ENCODE data around the gene FRMD1. TPM values are rescaled to one million over a fixed set of nuclear protein-coding genes. Genes with fewer than 3 reads are reported as not detected.

Gene FRMD1
- total RNA-seq, 1 donor: under 0.01 TPM

GRCh38 chr6:168091381-168092264, 12.6 kb upstream of the FRMD1 start:
- H3K79me2 ChIP-seq (ENCODE audit: insufficient read depth, low read length): no peaks in the 10 kb centered on the region
- H3K4me1 ChIP-seq (ENCODE audit: insufficient read depth, low read length): no peaks in the 10 kb centered on the region
- H2AFZ ChIP-seq (ENCODE audit: low read length): no peak overlapping the region
- no peak overlapping the region for H3K4me2 ChIP-seq (ENCODE audit: insufficient read depth, low read length)
- no peaks in the 10 kb centered on the region for H4K20me1 ChIP-seq (ENCODE audit: insufficient read depth, low read length)
- no peaks in the 10 kb centered on the region for H3K36me3 ChIP-seq (ENCODE audit: insufficient read depth, low read length)
- no peak for TF ChIP-seq CTCF (IDR thresholded peaks at IDR 0.05; ENCODE audit: extremely low read depth, low read depth, low read length)
- H3K27me3 ChIP-seq (ENCODE audit: insufficient read depth, low read length): no peaks in the 10 kb centered on the region
- no peak overlapping the region for H3K4me3 ChIP-seq (ENCODE audit: insufficient read depth, low read length)
- no peak overlapping the region for H3K27ac ChIP-seq (ENCODE audit: low read depth, low read length)
- DNase-seq (ENCODE audit: insufficient read length, low spot score, missing footprints): no peak
- H3K9me3 ChIP-seq (ENCODE audit: low read depth, low read length): no peaks in the 10 kb centered on the region

- Histone ChIP-seq H3K79me2 (ENCODE audit: insufficient read depth, low read length) (no peaks in the 10 kb centered on the region), H3K4me1 (ENCODE audit: insufficient read depth, low read length) (no peaks in the 10 kb centered on the region), H3K27me3 (ENCODE audit: insufficient read depth, low read length) (no peaks in the 10 kb centered on the region), H3K9me3 (ENCODE audit: low read depth, low read length) (no peaks in the 10 kb centered on the region), H2AFZ (ENCODE audit: low read length) (no peak overlapping the region), H3K27ac (ENCODE audit: low read depth, low read length) (no peak overlapping the region), H3K4me3 (ENCODE audit: insufficient read depth, low read length) (no peak overlapping the region), H4K20me1 (ENCODE audit: insufficient read depth, low read length) (no peaks in the 10 kb centered on the region), H3K36me3 (ENCODE audit: insufficient read depth, low read length) (no peaks in the 10 kb centered on the region), H3K4me2 (ENCODE audit: insufficient read depth, low read length) (no peak overlapping the region)
- DNase-seq (ENCODE audit: insufficient read length, low spot score, missing footprints): no peak
- no peak for TF ChIP-seq CTCF (IDR thresholded peaks at IDR 0.05; ENCODE audit: extremely low read depth, low read depth, low read length)
Observed at GRCh38 chr6:168090706-168091105, 11.7 kb upstream of the FRMD1 start.

GRCh38 chr6:168090064-168090690, 11.2 kb upstream of the FRMD1 start:
- Histone ChIP-seq H3K4me3 (ENCODE audit: insufficient read depth, low read length) (no peak overlapping the region), H3K27ac (ENCODE audit: low read depth, low read length) (no peak overlapping the region), H3K4me2 (ENCODE audit: insufficient read depth, low read length) (no peak overlapping the region), H3K9me3 (ENCODE audit: low read depth, low read length) (no peaks in the 10 kb centered on the region), H3K36me3 (ENCODE audit: insufficient read depth, low read length) (no peaks in the 10 kb centered on the region), H3K79me2 (ENCODE audit: insufficient read depth, low read length) (no peaks in the 10 kb centered on the region), H2AFZ (ENCODE audit: low read length) (no peak overlapping the region), H4K20me1 (ENCODE audit: insufficient read depth, low read length) (no peaks in the 10 kb centered on the region), H3K27me3 (ENCODE audit: insufficient read depth, low read length) (no peaks in the 10 kb centered on the region), H3K4me1 (ENCODE audit: insufficient read depth, low read length) (no peaks in the 10 kb centered on the region)
- DNase-seq (ENCODE audit: insufficient read length, low spot score, missing footprints): no peak
- no peak for TF ChIP-seq CTCF (IDR thresholded peaks at IDR 0.05; ENCODE audit: extremely low read depth, low read depth, low read length)

Data from osteoblast (primary cell).